Measurements from ENCODE around the gene DDX47. TPM values are rescaled to one million over a fixed set of nuclear protein-coding genes. Genes with fewer than 3 reads are reported as not detected.

Gene DDX47
- total RNA-seq, 1 donor from 2014 or later, result 48.0 TPM

DNA sequence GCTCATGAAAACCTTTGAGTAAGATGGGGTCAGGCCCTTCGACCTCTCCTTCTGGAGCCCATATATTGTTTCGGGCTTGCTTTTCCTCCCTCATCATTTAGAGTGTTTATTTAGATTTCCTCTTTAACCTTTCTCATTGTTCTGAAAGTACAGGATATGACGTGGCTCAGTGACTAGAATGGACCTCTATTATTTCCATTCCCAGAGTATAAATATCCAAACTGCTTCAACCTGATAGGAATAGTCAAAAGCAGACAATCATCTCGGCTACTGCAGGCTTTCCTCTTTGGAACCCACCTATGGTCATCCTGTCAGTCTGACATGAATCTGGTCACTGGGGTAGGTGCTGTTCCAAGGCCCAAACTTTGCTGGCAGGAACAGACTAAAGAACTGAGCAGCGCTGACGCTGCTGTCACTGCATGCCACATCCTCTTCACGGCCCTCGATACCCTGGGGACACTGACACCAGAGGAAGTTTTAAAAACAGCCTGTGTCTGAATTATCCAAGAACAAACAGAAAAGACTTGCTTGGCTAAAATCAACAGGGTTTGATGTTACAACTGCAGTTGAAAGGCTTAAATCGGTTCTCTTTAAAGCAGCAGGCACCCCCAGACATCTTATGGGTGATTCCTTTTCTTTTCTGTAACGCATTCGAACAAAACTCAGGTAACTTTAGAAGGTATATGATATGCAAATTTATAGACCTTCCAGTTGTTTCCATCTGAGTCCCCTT lies 5.0 kb upstream of the DDX47 start:
- DNase-seq (ENCODE audit: extremely low spot score, unreplicated experiment), result no peak
- Mint-ChIP-seq H3K9me3 (ENCODE audit: unreplicated experiment) (no peaks in the 10 kb centered on the region), H3K27ac (ENCODE audit: unreplicated experiment) (peak overlapping the region; percentile 89)

DNA sequence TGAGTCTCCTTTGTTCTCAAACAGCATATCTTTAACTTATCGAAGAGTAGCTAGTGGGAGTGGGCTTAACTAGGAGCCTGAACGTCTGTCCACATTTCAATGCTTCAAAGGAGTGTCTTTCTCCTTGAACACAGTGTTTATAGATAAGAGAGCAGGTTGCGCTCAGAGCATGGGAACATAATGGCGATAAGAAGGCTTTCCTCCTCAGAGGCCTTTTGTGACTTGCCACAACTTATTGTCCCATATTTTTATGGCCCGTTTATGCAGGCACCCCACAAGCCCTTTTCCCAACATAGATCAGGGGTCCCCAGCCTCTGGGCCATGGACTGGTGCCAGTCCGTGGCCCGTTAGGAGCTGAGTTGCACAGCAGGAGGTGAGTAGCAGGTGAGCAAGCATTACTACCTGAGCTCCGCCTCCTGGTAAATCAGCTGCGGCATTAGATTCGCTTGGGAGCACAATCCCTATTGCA lies 2.6 kb upstream of the DDX47 start:
- H3K4me3 Mint-ChIP-seq (ENCODE audit: unreplicated experiment), result no peak overlapping the region
- H3K9me3 Mint-ChIP-seq (ENCODE audit: unreplicated experiment), result no peaks in the 10 kb centered on the region
- H3K27me3 Mint-ChIP-seq (ENCODE audit: unreplicated experiment), result no peaks in the 10 kb centered on the region
- H3K4me1 Mint-ChIP-seq (ENCODE audit: unreplicated experiment), result peaks cover 38% of the 10 kb centered on the region
- no peak overlapping the region for H3K27ac Mint-ChIP-seq (ENCODE audit: unreplicated experiment)
- TF ChIP-seq, protein P1, sequence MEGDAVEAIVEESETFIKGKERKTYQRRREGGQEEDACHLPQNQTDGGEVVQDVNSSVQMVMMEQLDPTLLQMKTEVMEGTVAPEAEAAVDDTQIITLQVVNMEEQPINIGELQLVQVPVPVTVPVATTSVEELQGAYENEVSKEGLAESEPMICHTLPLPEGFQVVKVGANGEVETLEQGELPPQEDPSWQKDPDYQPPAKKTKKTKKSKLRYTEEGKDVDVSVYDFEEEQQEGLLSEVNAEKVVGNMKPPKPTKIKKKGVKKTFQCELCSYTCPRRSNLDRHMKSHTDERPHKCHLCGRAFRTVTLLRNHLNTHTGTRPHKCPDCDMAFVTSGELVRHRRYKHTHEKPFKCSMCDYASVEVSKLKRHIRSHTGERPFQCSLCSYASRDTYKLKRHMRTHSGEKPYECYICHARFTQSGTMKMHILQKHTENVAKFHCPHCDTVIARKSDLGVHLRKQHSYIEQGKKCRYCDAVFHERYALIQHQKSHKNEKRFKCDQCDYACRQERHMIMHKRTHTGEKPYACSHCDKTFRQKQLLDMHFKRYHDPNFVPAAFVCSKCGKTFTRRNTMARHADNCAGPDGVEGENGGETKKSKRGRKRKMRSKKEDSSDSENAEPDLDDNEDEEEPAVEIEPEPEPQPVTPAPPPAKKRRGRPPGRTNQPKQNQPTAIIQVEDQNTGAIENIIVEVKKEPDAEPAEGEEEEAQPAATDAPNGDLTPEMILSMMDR (IDR thresholded peaks at IDR 0.05), result no peak
- H3K36me3 Mint-ChIP-seq (ENCODE audit: unreplicated experiment), result peaks cover 3% of the 10 kb centered on the region
- no peak for DNase-seq (ENCODE audit: extremely low spot score, unreplicated experiment)

More for the DNA sequence above, 5.0 kb upstream of the DDX47 start:
- Mint-ChIP-seq H3K4me3 (ENCODE audit: unreplicated experiment) (peak overlapping the region; percentile 31), H3K27me3 (ENCODE audit: unreplicated experiment) (no peaks in the 10 kb centered on the region), H3K4me1 (ENCODE audit: unreplicated experiment) (peaks cover 39% of the 10 kb centered on the region), H3K36me3 (ENCODE audit: unreplicated experiment) (no peaks in the 10 kb centered on the region)
- TF ChIP-seq, protein P1 (IDR thresholded peaks at IDR 0.05), result no peak

DNA sequence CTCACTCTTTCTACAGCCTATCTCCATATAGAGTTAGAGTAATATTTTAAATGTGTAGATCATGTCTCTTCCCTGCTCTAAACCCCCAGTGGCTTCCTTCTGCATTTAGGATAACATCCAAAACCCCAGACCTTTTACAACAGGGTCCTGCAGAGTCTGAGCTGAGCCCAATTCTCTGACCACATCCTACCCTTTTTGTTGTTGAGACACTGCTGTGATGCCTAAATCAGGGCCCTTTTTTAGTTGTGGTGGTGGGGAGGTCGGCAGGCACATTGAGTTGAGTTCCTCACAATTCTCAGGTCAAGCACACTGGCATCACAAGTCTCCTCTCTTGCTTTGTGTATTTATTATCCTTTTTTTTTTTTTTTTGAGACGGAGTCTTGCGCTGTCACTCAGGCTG lies 1.8 kb upstream of the DDX47 start:
- Mint-ChIP-seq H3K27me3 (ENCODE audit: unreplicated experiment) (no peaks in the 10 kb centered on the region), H3K4me3 (ENCODE audit: unreplicated experiment) (no peak overlapping the region), H3K27ac (ENCODE audit: unreplicated experiment) (no peak overlapping the region), H3K9me3 (ENCODE audit: unreplicated experiment) (no peaks in the 10 kb centered on the region), H3K4me1 (ENCODE audit: unreplicated experiment) (peaks cover 42% of the 10 kb centered on the region), H3K36me3 (ENCODE audit: unreplicated experiment) (peaks cover 9% of the 10 kb centered on the region)
- TF ChIP-seq, protein P1 (IDR thresholded peaks at IDR 0.05), result no peak
- DNase-seq (ENCODE audit: extremely low spot score, unreplicated experiment), result no peak

DNA sequence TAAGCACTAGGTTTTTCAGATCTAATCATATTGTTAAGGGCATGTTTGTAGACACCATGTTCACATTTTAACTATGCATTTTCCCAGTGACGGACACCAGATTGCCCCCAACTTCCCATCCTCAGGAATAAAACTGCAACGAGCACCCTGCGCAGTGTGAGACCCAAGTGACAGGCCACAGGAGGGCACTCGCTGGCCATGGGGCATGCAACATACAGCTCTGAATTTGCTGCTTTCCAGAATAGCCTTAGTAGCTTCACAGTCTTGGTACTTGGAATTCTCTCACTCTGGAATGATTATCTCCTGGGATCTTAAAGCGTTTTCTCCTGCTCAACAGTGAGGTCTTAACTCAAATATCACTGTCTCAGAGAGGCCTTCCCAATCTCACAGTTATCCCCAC lies 972 bp upstream of the DDX47 start:
- DNase-seq (ENCODE audit: extremely low spot score, unreplicated experiment), result no peak
- Mint-ChIP-seq H3K27me3 (ENCODE audit: unreplicated experiment) (no peaks in the 10 kb centered on the region), H3K36me3 (ENCODE audit: unreplicated experiment) (peaks cover 15% of the 10 kb centered on the region), H3K27ac (ENCODE audit: unreplicated experiment) (no peak overlapping the region), H3K4me1 (ENCODE audit: unreplicated experiment) (peaks cover 48% of the 10 kb centered on the region), H3K4me3 (ENCODE audit: unreplicated experiment) (no peak overlapping the region), H3K9me3 (ENCODE audit: unreplicated experiment) (no peaks in the 10 kb centered on the region)
- TF ChIP-seq, protein P1 (IDR thresholded peaks at IDR 0.05), result no peak

DNA sequence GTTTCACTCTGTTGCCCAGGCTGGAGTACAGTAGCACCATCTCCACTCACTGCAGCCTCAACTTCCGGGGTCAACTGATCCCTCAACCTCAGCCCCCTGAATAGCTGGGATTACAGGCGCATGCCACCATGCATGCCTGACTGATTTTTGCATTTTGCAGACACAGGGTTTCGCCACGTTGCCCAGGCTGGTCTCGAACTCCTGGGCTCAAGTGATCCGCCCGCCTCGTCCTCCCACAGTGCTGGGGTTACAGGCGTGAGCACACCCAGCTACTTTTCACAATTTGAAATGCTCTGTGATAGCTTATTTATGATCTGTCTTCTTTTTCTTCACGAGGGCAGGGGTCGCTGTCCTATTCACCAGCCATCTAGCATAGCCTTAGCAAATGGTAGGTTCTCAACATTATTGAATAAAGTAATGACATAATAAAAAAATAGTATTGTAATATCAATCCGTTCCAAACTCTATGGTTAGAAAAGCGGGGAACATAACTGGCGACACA lies 477 bp upstream of the DDX47 start:
- H3K4me1 Mint-ChIP-seq (ENCODE audit: unreplicated experiment), result peaks cover 45% of the 10 kb centered on the region

More for the DNA sequence above, 477 bp upstream of the DDX47 start:
- no peak overlapping the region for H3K27ac Mint-ChIP-seq (ENCODE audit: unreplicated experiment)
- peaks cover 15% of the 10 kb centered on the region for H3K36me3 Mint-ChIP-seq (ENCODE audit: unreplicated experiment)
- DNase-seq (ENCODE audit: extremely low spot score, unreplicated experiment), result no peak
- TF ChIP-seq, protein P1 (IDR thresholded peaks at IDR 0.05), result no peak
- peak overlapping the region; percentile 85 for H3K4me3 Mint-ChIP-seq (ENCODE audit: unreplicated experiment)
- H3K27me3 Mint-ChIP-seq (ENCODE audit: unreplicated experiment), result no peaks in the 10 kb centered on the region
- H3K9me3 Mint-ChIP-seq (ENCODE audit: unreplicated experiment), result no peaks in the 10 kb centered on the region

All from osteocyte (in vitro differentiated cells).